Activated B cell treated with CpG ODN at 0.5 μM for 24 hours (primary cell): ENCODE results near the gene GREB1L. TPM values are rescaled to one million over a fixed set of nuclear protein-coding genes. Genes with fewer than 3 reads are reported as not detected.
"Not testable (repeated sequence)": the region's sequence is repeated elsewhere in the genome, so short reads cannot be mapped to it uniquely, and the experiment has no call there.

Experiments used
- ATAC-seq: fragments of 200-7000 bp; cut with Tn5 transposase; one replicate; pipeline ENCODE4 v1.10.0; 2021; ENCODE audit warnings: low read depth, mild to moderate bottlenecking, moderate library complexity
- CTCF ChIA-PET: fragments of 350-600 bp; sonication (Branson Sonifier 250); formaldehyde crosslinking; loops from one replicate; lab custom pipeline; 2021; ENCODE audit warnings: antibody characterized with exemption; lab: Charles Lee
- POLR2A ChIA-PET: fragments of 350-600 bp; sonication (Branson Sonifier 250); formaldehyde crosslinking; loops from one replicate; lab custom pipeline; 2021; ENCODE audit warnings: antibody characterized with exemption; lab: Charles Lee
- DNase-seq: peaks from one replicate; pipeline ENCODE4 v3.0.0; 2022
- H3K27ac Mint-ChIP-seq: one replicate; pipeline ENCODE4 v1.8.0; 2020; ENCODE audit warnings: mixed read lengths
- H3K27me3 Mint-ChIP-seq: one replicate; pipeline ENCODE4 v1.8.0; 2021; ENCODE audit warnings: mixed read lengths
- H3K36me3 Mint-ChIP-seq: one replicate; pipeline ENCODE4 v1.8.0; 2021; ENCODE audit warnings: low read depth, mixed read lengths
- H3K4me1 Mint-ChIP-seq: one replicate; pipeline ENCODE4 v1.8.0; 2021; ENCODE audit warnings: mixed read lengths
- H3K4me3 Mint-ChIP-seq: one replicate; pipeline ENCODE4 v1.8.0; 2020; ENCODE audit warnings: mild to moderate bottlenecking, mixed read lengths
- H3K9me3 Mint-ChIP-seq: one replicate; pipeline ENCODE4 v1.8.0; 2020; ENCODE audit warnings: mixed read lengths
- CTCF ChIP-seq: fragments of 200-600 bp; IDR thresholded peaks from one replicate; pipeline ENCODE4 v1.8.0; 2022; ENCODE audit warnings: antibody characterized with exemption, mild to moderate bottlenecking
- intact Hi-C: fragments of 100-400 bp; cut with micrococcal nuclease; formaldehyde crosslinking; loops from one replicate; pipeline ENCODE4 v1.15.1; 2024
- total RNA-seq: library from RNA; stranded (reverse); gene quantifications from 2 replicates; pipeline ENCODE4 v1.2.3, GENCODE V29; 2022

Gene GREB1L
- total RNA-seq, 1 donor from 2014 or later: not detected

- H3K9me3 Mint-ChIP-seq: no peaks in the 10 kb centered on the region
- ATAC-seq (no peak), DNase-seq (no peak)
- ChIA-PET CTCF (no interaction called here), POLR2A (no interaction called here)
- H3K27me3 Mint-ChIP-seq: peaks cover 7% of the 10 kb centered on the region
- no peak overlapping the region for H3K27ac Mint-ChIP-seq
- no peaks in the 10 kb centered on the region for H3K4me1 Mint-ChIP-seq
- H3K36me3 Mint-ChIP-seq: no peaks in the 10 kb centered on the region
- H3K4me3 Mint-ChIP-seq: no peak overlapping the region
- intact Hi-C loops: no loop called here
- TF ChIP-seq CTCF: no peak
Measured at GRCh38 chr18:21364471-21364870, 122.4 kb downstream of the GREB1L start.

DNA sequence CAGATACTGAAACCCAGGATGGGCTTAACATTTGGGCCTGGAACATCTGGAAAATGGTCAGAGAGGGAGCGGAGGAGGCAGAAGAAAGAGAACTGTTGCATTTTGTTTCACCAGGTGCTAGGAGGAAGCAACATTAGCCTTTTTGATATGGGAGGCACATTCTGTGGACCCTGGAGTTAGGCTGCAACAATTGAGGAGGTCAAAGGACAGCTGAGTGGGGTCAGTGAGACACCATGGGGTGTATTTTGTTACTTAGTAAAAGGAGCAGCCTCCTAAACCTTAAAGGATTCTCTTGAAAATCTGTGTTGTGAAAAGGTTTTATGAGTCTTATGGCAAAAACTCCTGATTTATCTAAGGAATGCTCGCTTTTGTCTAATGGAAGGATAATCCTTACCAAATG is 124.9 kb downstream of the GREB1L start:
- Mint-ChIP-seq H3K4me3 (no peak overlapping the region), H3K27me3 (peaks cover 3% of the 10 kb centered on the region), H3K9me3 (no peaks in the 10 kb centered on the region), H3K27ac (no peak overlapping the region), H3K36me3 (no peaks in the 10 kb centered on the region), H3K4me1 (no peaks in the 10 kb centered on the region)
- ChIA-PET CTCF (no interaction called here), POLR2A (no interaction called here)
- DNase-seq (no peak), ATAC-seq (no peak)
- intact Hi-C loops: no loop called here
- TF ChIP-seq CTCF: no peak

- POLR2A ChIA-PET: no interaction called here
- no peak for TF ChIP-seq CTCF
- Mint-ChIP-seq H3K9me3 (no peaks in the 10 kb centered on the region), H3K36me3 (no peaks in the 10 kb centered on the region), H3K27me3 (peaks cover 3% of the 10 kb centered on the region), H3K4me1 (no peaks in the 10 kb centered on the region), H3K4me3 (no peak overlapping the region), H3K27ac (no peak overlapping the region)
- ATAC-seq (no peak), DNase-seq (no peak)
- CTCF ChIA-PET: no interaction called here
- intact Hi-C loops: no loop called here
Measured at GRCh38 chr18:21369146-21369545, 127.1 kb downstream of the GREB1L start.

DNA sequence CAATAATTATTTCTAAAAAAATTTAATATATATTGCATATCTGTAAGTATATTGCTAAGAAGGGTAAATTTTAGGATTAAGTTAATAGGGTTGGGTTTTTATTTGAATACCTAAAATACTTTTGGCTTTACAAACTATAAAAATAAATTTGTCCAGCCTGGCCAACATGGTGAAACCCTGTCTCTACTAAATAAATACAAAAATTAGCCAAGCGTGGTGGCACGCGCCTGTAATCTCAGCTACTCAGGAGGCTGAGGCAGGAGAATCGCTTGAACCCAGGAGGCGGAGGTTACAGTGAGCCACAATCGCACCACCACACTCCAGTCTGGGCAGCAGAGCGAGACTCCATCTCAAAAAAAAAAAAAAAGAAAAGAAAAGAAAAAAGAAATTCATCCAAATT is 127.6 kb downstream of the GREB1L start:
- H3K27me3 Mint-ChIP-seq, CTCF ChIA-PET, ATAC-seq, POLR2A ChIA-PET, H3K27ac Mint-ChIP-seq, H3K9me3 Mint-ChIP-seq, intact Hi-C loops, H3K4me1 Mint-ChIP-seq, H3K4me3 Mint-ChIP-seq, H3K36me3 Mint-ChIP-seq, DNase-seq: not testable (repeated sequence)

- Mint-ChIP-seq H3K9me3 (no peaks in the 10 kb centered on the region), H3K4me1 (no peaks in the 10 kb centered on the region), H3K27me3 (no peaks in the 10 kb centered on the region), H3K4me3 (no peak overlapping the region), H3K27ac (no peak overlapping the region), H3K36me3 (no peaks in the 10 kb centered on the region)
- ChIA-PET POLR2A (no interaction called here), CTCF (no interaction called here)
- ATAC-seq (no peak), DNase-seq (no peak)
- intact Hi-C loops: no loop called here
- TF ChIP-seq CTCF: no peak
Measured at GRCh38 chr18:21383031-21383430, 141.0 kb downstream of the GREB1L start.

DNA sequence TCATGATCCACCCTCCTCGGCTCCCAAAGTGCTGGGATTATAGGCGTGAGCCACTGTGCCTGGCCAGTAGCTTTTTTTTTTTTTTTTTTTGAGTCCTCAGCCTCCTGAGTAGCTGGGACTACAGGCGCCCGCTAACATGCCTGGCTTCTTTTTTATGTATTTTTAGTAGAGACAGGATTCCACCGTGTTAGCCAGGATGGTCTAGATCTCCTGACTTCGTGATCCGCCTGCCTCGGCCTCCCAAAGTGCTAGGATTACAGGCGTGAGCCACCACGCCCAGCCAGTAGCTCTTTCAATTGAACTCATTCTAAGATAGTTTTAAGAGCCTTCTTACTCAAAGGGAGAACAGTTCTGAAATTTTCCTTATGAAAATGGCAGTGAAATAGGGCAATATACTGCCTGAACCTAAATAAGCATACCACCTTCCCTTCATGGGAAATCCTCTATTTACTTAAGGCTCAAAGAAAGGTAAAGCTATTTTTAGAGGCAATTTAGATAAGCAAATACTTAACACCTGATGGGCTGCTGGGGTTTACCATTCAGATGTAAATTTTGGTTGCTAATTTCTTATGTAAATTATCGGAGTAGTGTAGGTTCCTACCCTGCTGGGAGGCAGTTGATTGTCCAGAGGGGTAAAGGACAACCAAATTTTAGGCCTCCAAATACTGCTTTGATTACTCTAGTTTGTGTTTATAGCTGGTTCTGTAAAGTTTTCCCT is 144.7 kb downstream of the GREB1L start:
- no peak overlapping the region for H3K4me3 Mint-ChIP-seq
- POLR2A ChIA-PET: no interaction called here
- no peaks in the 10 kb centered on the region for H3K4me1 Mint-ChIP-seq

More for the DNA sequence above, 144.7 kb downstream of the GREB1L start:
- intact Hi-C loops: no loop called here
- CTCF ChIA-PET: no interaction called here
- no peak for TF ChIP-seq CTCF
- Mint-ChIP-seq H3K36me3 (no peaks in the 10 kb centered on the region), H3K27ac (no peak overlapping the region), H3K27me3 (peaks cover 2% of the 10 kb centered on the region), H3K9me3 (no peaks in the 10 kb centered on the region)
- ATAC-seq (no peak), DNase-seq (no peak)
